Measurements from ENCODE around the gene HSPG2. TPM values are rescaled to one million over a fixed set of nuclear protein-coding genes. Genes with fewer than 3 reads are reported as not detected.

The HSPG2 gene
- total and polyA plus RNA-seq, 2 of the 13 experiments (the other 11 are each of a cell fraction or from before 2014, with no cell fraction given) = 9.1 to 13.1 TPM

DNA sequence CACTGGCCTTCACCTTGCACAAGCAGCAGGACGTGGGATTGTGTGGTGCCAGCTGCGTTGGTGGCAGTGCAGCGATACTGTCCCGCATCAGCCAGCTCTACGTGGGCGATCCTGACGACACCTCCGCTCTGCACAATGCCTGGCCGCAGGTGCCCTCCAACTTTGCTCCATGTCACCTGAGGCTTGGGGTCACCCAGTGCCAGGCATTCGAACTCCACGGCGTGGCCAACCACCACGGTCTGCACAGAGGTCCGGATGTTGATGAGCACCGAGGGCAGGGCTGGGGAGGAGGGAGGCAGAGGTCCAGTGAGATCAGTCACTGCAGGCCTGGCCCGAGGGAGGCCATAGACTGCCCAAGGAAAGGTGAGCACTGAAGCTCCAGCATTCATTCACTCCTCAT lies 102.4 kb downstream of the HSPG2 start (continued):
- TF ChIP-seq EP300 (IDR thresholded peaks at IDR 0.05; ENCODE audit: low read depth in 2 of 2, low read length in 2 of 2) (no peak), EP300 (CRISPR knock-in tag; IDR thresholded peaks at IDR 0.05; ENCODE audit: borderline replicate concordance) (no peak), TRIM24 (CRISPR knock-in tag; IDR thresholded peaks at IDR 0.05) (no peak), ZNF33B (CRISPR knock-in tag; IDR thresholded peaks at IDR 0.05) (no peak)
- TF ChIP-seq, protein P1, sequence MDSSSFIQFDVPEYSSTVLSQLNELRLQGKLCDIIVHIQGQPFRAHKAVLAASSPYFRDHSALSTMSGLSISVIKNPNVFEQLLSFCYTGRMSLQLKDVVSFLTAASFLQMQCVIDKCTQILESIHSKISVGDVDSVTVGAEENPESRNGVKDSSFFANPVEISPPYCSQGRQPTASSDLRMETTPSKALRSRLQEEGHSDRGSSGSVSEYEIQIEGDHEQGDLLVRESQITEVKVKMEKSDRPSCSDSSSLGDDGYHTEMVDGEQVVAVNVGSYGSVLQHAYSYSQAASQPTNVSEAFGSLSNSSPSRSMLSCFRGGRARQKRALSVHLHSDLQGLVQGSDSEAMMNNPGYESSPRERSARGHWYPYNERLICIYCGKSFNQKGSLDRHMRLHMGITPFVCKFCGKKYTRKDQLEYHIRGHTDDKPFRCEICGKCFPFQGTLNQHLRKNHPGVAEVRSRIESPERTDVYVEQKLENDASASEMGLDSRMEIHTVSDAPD (CRISPR knock-in tag; IDR thresholded peaks at IDR 0.05) = no peak
- TF ChIP-seq, protein P2, sequence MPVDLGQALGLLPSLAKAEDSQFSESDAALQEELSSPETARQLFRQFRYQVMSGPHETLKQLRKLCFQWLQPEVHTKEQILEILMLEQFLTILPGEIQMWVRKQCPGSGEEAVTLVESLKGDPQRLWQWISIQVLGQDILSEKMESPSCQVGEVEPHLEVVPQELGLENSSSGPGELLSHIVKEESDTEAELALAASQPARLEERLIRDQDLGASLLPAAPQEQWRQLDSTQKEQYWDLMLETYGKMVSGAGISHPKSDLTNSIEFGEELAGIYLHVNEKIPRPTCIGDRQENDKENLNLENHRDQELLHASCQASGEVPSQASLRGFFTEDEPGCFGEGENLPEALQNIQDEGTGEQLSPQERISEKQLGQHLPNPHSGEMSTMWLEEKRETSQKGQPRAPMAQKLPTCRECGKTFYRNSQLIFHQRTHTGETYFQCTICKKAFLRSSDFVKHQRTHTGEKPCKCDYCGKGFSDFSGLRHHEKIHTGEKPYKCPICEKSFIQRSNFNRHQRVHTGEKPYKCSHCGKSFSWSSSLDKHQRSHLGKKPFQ (CRISPR knock-in tag; IDR thresholded peaks at IDR 0.05; ENCODE audit: insufficient replicate concordance) = no peak
- TF ChIP-seq, protein P3, sequence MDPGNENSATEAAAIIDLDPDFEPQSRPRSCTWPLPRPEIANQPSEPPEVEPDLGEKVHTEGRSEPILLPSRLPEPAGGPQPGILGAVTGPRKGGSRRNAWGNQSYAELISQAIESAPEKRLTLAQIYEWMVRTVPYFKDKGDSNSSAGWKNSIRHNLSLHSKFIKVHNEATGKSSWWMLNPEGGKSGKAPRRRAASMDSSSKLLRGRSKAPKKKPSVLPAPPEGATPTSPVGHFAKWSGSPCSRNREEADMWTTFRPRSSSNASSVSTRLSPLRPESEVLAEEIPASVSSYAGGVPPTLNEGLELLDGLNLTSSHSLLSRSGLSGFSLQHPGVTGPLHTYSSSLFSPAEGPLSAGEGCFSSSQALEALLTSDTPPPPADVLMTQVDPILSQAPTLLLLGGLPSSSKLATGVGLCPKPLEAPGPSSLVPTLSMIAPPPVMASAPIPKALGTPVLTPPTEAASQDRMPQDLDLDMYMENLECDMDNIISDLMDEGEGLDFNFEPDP (CRISPR knock-in tag; conservative IDR thresholded peaks at IDR 0.05) = no peak

DNA sequence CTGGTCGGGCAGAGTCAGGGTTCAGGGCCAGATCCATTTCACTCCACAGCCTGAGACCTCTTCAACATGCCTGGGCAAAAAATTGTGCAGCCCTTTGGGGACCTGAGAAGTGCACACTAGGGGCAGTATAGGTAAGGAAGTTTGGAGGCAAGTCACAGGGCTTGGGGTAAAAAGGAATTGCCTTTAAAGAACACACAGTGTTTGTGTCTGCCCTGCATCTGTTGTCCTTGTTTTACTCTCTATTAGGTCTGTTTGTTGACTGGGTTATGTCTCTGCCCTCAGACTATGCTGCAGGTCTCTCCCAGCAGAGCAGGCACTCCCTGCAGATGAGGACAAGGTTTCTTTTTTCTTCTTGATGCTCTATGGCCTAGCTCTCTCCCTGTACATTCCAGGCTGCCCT lies 103.0 kb downstream of the HSPG2 start:
- H3K9ac ChIP-seq (ENCODE audit: insufficient read depth, low read depth, low read length) = no peak overlapping the region
- H3K27me3 ChIP-seq (ENCODE audit: control insufficient read depth in 1 of 2, insufficient read depth in 2 of 2, low read length in 2 of 2) = no peaks in the 10 kb centered on the region
- peaks cover 29 to 42% of the 10 kb centered on the region in 2 experiments for H3K36me3 ChIP-seq (replicated peaks in 1 of 2; ENCODE audit: control insufficient read depth in 1 of 2, insufficient read depth in 2 of 2, low read length in 2 of 2)
- H2AFZ ChIP-seq (ENCODE audit: low read length) = no peak overlapping the region
- no peaks in the 10 kb centered on the region for H4K20me1 ChIP-seq (ENCODE audit: insufficient read depth, low read length)
- CTCF ChIA-PET (ENCODE audit: low intra/inter-chr PET ratio, low total read pairs) = no interaction called here
- FAIRE-seq (no peak), ATAC-seq (peak; percentile 56), DNase-seq (ENCODE audit: low spot score) (peak; percentile 24)
- no peak overlapping the region for H3K27ac ChIP-seq (ENCODE audit: extremely low read length, insufficient read depth, low read length)
- H3K4me1 ChIP-seq (ENCODE audit: insufficient read depth, low read length) = 0 out of 2 replicates have a peak, but pooled peaks cover 8% of the 10 kb centered on the region
- no peak overlapping the region for H3K4me2 ChIP-seq (ENCODE audit: low read depth, low read length)
- H3K9me3 ChIP-seq (ENCODE audit: low read length) = no peaks in the 10 kb centered on the region
- no peak overlapping the region for H3K4me3 ChIP-seq (replicated peaks in 1 of 3; ENCODE audit: insufficient read depth in 1 of 3, low read depth in 2 of 3, low read length in 3 of 3)
- intact Hi-C loops (cut with micrococcal nuclease; ENCODE audit: unreplicated experiment) = no loop called here
- in situ Hi-C loops (cut with HindIII; ENCODE audit: extremely low pct_ligation_motif_present, low pct_unique_long_range_greater_than_20kb) = no loop called here
- POLR2A ChIA-PET = no interaction called here
- no TSS peak for BruUV-seq (replicated peaks)
- WGBS (ENCODE audit: low lambda C conversion rate) = 56% methylated on average over 1 of the region's 1 CpG
- H3K79me2 ChIP-seq (ENCODE audit: insufficient read depth, low read length) = no peaks in the 10 kb centered on the region
- no peak for TF ChIP-seq ZHX2 (IDR thresholded peaks at IDR 0.05; ENCODE audit: low read depth)
- TF ChIP-seq ZHX2 (CRISPR knock-in tag; IDR thresholded peaks at IDR 0.05; ENCODE audit: borderline replicate concordance) = no peak
- TF ChIP-seq ZNF777 (CRISPR knock-in tag; IDR thresholded peaks at IDR 0.05) = no peak
- peak; percentile 55 for TF ChIP-seq STAG1 (CRISPR knock-in tag; IDR thresholded peaks at IDR 0.05)
- TF ChIP-seq ZNF567 (CRISPR knock-in tag; IDR thresholded peaks at IDR 0.05; ENCODE audit: borderline replicate concordance) = peak; percentile 68; the same call in 1 of the 2 replicates
- no peak for TF ChIP-seq FOXC1 (CRISPR knock-in tag; IDR thresholded peaks at IDR 0.05; ENCODE audit: borderline replicate concordance)
